GM06990 (cell line): ENCODE data around the gene HSPA2.

Experiments used
- DNase-seq: peaks from one replicate; pipeline ENCODE4 v3.0.0-alpha.2; 2011; ENCODE audit not compliant: insufficient read length; ENCODE audit errors: extremely low read depth
- H3K27me3 ChIP-seq: replicated peaks from 2 replicates; pipeline ENCODE4 v1.6.0; 2011; ENCODE audit warnings: low read length; ENCODE audit not compliant: control insufficient read depth, insufficient read depth
- H3K36me3 ChIP-seq: 2 replicates; pipeline ENCODE4 v1.5.1; 2011; ENCODE audit warnings: low read length; ENCODE audit not compliant: control insufficient read depth, insufficient read depth
- H3K4me3 ChIP-seq: replicated peaks from 2 replicates; pipeline ENCODE4 v1.5.1; 2011; ENCODE audit warnings: low read depth, mild to moderate bottlenecking, control low read depth, low read length
- CTCF ChIP-seq: IDR thresholded peaks from 2 replicates; pipeline ENCODE4 v1.5.1; 2011; ENCODE audit warnings: low read length, control low read depth, mild to moderate bottlenecking, inconsistent platforms; ENCODE audit not compliant: insufficient read depth, poor library complexity, severe bottlenecking

HSPA2 gene

DNA sequence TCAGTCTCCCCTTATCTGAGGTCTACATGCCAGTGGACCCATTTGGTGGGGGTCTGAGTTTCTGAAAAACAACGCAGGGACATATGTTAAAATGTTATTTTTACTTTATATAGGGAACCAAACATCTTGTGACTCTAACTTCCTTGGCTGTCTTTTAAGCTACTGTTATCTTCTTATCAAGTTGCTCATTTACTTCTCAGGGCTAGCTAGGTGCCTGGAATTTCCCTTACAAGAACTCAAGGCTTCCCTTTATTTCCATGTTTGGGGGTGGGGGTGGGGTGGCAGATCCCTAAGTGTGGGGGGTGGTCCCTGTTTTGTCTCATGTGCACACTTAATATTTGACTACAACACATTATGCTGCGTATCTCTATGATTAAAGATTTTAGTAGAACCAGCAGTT, 40.8 kb downstream of the HSPA2 start:
- H3K27me3 ChIP-seq, result no peaks in the 10 kb centered on the region
- no peaks in the 10 kb centered on the region for H3K36me3 ChIP-seq
- TF ChIP-seq CTCF, result no peak
- no peak overlapping the region for H3K4me3 ChIP-seq
- DNase-seq, result no peak

DNA sequence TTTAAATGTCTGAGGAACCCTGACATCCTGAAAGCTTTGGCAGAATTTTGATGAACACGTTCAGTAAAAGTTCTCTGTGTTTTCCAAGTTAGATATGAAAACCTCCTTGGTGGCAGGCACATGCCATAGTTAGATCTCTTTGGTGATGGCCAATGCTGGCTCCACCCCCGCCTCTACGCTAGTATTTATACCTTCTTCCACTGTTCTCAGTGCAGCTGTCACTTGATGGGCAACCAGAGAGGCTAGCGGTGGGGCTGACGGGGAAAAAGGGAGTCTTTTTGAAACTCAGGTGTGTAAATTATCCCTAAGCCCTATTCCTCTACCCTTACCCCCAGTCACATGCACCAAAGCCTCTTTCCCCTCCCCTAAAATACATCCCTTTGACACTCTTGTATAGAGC, 41.3 kb downstream of the HSPA2 start:
- DNase-seq, result no peak
- Histone ChIP-seq H3K36me3 (no peaks in the 10 kb centered on the region), H3K27me3 (no peaks in the 10 kb centered on the region), H3K4me3 (no peak overlapping the region)
- TF ChIP-seq CTCF, result no peak

- no peaks in the 10 kb centered on the region for H3K27me3 ChIP-seq
- H3K4me3 ChIP-seq, result no peak overlapping the region
- no peaks in the 10 kb centered on the region for H3K36me3 ChIP-seq
- no peak for DNase-seq
- no peak for TF ChIP-seq CTCF
Observed at GRCh38 chr14:64584190-64584589, 43.6 kb downstream of the HSPA2 start.

- TF ChIP-seq CTCF, result no peak
- no peak for DNase-seq
Observed at GRCh38 chr14:64591809-64592208, 51.3 kb downstream of the HSPA2 start.

More at GRCh38 chr14:64591809-64592208, 51.3 kb downstream of the HSPA2 start:
- no peaks in the 10 kb centered on the region for H3K36me3 ChIP-seq
- H3K27me3 ChIP-seq, result no peaks in the 10 kb centered on the region
- H3K4me3 ChIP-seq, result no peak overlapping the region
